GM12874 (cell line): ENCODE results near the gene ZNF22.

Experiments used
- CTCF ChIP-seq: IDR thresholded peaks from 2 replicates; pipeline ENCODE4 v1.5.1; 2011; ENCODE audit warnings: low read depth, mild to moderate bottlenecking, control low read depth, low read length, moderate library complexity; ENCODE audit not compliant: insufficient read depth

ZNF22 gene

DNA sequence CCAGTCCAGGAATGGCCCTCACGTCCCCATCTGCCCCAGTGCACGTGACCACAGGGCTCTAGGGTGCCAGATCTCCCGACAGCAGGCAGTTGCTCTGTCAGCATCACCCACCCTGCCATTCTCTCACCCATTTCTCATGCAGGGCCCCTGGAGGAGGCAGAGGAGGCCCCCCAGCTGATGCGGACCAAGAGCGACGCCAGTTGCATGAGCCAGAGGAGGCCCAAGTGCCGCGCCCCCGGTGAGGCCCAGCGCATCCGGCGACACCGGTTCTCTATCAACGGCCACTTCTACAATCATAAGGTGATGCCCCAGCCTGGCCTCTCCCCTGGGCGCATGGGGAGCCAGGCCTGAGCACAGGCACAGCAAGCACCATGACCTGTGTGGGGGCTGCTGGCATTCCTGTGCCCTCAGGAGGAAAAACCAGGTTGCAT lies 16.0 kb upstream of the ZNF22 start:
- no peak for TF ChIP-seq CTCF

GRCh38 chr10:44985175-44985681 lies 15.5 kb upstream of the ZNF22 start:
- no peak for TF ChIP-seq CTCF

GRCh38 chr10:44986179-44986578 lies 14.5 kb upstream of the ZNF22 start:
- no peak for TF ChIP-seq CTCF

- TF ChIP-seq CTCF, result no peak
These were observed 14.1 kb upstream of the ZNF22 start for GRCh38 chr10:44986670-44987069.

GRCh38 chr10:44988957-44989585 lies 11.7 kb upstream of the ZNF22 start:
- TF ChIP-seq CTCF, result no peak

GRCh38 chr10:44989597-44990301 lies 11.0 kb upstream of the ZNF22 start:
- TF ChIP-seq CTCF, result no peak

DNA sequence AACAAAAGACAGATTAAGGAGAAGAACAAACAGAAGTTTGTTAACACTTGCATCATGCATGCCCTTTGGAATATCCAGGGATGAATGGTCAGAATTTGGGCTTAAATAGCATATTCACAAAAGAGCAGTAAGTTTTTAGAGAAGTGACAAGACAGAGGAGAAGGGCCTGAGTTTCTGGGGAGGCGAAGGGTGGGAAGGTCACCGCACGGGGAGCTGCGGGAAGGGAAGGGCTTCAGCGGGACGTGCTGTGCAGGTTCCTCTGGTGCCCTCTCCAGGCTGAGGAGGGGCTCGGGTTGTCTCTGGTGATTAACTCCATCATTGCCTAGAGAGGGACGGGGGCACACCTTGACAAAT lies 10.4 kb upstream of the ZNF22 start:
- no peak for TF ChIP-seq CTCF
